SKM-1 treated with dmso at 0.1 percent for 144 hours (cell line): ENCODE data around the gene RBM20.
"Not testable (repeated sequence)": the region's sequence is repeated elsewhere in the genome, so short reads cannot be mapped to it uniquely, and the experiment has no call there.

Source experiments
- DNase-seq: peaks from one replicate; lab custom pipeline; 2025; ENCODE audit not compliant: unreplicated experiment; lab: John Stamatoyannopoulos, UW

Gene RBM20

DNA sequence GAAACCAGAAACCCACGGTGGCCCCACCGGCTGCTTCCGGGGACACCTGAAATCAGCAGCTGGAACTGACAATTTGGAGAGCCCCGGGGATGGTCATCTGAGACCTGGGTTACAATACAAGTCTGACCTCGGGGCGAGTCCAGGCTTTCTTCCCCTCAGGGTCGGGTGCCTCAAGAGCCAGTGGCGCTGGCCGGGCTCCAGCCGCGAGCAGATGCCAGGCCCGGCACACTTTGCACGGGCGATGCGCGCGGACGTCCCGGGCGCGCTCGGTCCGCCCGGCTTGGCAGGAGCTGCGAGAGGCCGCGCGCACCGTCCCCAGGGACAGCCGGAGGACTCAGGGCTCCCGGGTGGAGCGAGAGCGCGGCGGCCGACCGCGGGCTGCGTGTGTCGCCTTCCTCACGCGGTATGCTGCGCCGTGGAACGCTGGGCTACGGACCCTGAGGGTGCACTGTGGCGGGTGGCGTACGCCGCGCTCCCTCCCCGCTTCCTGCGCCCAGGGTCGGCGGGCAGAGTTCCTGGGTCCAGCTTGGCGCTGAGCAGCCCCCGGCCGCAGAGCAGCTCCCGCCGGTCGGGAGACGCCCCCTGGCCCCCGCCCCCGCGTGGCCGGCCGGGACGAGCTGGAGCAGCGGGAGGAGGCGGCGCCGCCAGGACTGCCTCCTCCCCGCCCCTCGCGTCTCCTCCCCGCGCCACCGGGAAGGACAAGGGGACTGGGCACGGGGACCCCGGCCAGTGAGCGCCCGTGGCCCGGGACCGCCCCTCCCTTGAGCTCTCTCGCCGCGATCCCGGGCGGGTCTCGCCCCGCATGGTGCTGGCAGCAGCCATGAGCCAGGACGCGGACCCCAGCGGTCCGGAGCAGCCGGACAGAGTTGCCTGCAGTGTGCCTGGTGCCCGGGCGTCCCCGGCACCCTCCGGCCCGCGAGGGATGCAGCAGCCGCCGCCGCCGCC, at the start of gene RBM20:
Gene RBM20, plus strand, starts transcription at position 684 of the 945 bp plus-strand sequence. Its CDS starts 119 bp downstream, at position 803.
- no peak for DNase-seq

DNA sequence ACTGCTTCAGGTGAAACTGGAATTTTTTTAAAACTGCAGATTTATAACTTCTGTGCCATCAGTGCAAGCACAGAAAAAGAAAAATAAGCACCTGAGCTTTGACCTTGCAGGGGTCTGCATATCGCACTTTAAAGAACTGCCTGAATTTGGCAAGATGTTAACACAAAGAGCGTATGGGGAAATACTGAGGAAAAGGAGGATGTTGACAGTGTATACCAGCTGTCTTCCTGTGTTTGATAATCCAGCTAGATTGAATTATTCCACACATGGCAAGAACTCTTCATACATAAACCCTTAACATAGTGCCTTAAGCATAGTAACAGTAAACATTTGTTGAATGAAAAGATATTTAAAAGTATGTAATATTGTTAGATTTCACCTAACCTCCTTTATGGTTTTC, 46.7 kb upstream of the RBM20 start:
- DNase-seq = no peak

DNA sequence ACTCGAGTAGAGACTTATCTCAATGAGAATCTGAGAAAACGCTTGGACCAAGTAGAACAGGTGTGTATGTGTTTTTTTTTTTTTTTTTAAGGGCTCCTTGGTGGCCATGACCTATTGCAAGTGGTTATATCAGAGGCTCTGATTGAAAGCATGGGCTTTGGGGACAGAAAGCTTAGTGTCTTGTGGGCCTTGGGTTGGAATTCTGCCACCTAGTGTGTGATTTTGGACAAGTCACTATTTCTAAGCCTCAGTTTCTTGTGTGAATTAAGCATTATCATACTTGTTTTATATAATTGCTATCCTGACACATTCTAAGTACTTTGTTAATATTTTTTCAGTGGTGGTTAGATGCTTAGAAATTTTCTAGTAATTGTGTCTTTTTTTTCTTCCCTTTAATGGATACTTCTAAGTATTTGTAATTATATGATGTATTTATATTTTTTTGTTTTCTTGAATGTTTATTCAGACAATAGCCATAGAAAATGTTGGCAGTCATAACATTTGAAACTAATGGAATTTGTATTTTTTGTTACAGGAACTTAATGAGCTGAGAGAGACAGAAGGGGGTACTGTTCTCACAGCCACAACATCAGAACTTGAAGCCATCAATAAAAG, 43.5 kb upstream of the RBM20 start:
- peak; percentile 55 for DNase-seq

DNA sequence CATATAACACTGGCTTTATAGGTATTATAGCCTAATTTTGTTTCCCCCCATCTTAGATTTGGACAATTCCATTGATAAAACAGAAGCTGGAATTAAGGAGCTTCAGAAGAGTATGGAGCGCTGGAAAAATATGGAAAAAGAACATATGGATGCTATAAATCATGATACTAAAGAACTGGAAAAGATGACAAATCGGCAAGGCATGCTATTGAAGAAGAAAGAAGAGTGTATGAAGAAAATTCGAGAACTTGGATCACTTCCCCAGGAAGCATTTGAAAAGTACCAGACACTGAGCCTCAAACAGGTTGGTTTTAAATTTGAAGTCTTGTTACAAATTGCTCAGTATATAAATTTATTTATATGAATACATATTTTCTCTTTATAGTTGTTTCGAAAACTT, 42.6 kb upstream of the RBM20 start:
- DNase-seq = no peak

DNA sequence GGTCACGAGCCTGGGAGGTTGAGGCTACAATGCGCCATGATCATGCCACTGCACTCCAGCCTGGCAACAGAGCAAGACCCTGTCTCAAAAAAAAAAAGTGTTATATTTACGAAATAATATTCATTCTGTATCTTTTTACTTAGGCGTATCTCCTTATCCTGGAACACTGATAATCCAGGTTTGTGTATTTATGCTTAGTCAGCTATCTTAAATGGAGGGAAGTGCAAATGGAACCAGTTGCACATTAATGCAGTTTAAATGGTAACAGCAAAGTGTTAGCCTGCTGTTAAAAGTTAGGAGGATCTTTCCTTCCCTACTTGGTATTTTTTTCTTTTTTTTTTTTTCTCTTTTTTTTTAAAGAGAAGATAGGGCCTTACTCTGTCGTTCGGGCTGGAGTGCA, 36.0 kb upstream of the RBM20 start:
- DNase-seq = no peak

DNA sequence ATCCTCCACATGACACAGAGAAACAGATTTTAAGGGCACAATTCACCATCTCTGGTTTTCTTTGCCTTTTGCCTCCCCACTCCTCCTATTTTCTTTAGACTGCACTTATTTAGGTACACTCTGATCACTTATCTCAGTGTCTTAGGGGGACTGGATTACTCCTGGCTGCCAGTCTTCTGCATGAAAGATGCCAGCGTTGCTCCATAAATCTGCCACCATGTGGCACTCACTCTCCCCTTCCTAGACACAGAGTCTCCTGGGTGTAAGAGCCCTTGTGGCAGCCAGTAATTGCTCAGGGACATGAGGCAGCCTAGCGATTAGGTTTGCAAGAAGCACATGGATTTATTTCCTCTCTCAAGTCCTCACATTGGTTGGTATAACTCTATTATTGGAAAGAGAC, 34.5 kb upstream of the RBM20 start:
- DNase-seq = no peak

DNA sequence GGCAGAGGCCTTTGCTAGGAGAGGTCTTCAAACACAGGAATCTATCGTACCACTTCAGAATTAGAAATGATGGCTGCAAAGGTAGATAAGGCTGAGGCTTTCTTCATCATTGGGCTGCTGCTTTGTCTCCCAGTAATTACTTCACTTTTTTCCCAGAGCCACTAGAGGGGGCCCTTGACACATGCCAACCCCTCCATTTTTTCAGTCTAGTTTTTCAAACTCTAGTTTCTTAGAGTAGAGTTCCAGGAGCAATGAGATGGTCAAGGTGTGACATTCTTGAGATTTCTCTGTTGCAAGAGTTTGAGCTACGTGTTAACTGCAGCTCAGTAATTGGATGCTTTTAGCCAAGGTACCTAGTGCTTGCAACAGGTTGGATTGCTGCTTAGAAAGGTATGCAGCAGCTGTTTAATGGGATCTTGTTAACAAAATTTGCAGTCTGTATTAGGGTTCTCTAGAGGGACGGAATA, 33.8 kb upstream of the RBM20 start:
- DNase-seq = peak; percentile 33

DNA sequence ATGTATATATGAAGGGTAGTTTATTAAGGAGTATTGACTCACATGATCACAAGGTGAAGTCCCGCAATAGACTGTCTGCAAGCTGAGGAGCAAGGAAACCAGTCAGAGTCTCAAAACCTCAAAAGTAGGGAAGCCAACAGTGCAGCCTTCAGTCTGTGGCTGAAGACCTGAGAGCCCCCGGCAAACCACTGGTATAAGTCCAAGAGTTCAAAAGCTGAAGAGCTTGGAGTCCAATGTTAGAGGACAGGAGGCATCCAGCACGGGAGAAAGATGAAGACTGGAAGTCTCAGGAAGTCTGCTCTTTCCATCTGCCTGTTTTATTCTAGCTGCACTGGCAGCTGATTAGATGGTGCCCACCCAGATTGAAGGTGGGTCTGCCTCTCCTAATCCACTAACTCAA, 33.4 kb upstream of the RBM20 start:
- DNase-seq = not testable (repeated sequence)

DNA sequence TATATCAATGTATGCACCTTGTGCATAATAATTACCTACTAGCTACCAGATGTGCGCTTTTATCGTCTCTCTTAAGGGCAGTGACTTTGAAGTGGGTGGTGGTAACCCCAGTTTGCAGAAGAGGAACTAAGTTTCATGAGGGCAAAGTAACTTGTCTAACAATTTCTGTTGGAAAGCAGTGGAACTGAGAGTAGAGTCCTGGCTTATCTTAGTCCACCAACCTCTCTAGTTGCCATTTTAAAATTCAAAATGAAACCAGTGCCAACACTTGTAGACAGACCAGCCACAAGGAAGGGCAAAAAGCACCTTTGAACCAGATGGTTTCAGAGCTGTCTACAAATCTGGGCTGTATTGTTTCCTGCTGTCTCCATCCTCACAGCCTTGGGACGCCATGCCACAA, 32.0 kb upstream of the RBM20 start:
- no peak for DNase-seq

DNA sequence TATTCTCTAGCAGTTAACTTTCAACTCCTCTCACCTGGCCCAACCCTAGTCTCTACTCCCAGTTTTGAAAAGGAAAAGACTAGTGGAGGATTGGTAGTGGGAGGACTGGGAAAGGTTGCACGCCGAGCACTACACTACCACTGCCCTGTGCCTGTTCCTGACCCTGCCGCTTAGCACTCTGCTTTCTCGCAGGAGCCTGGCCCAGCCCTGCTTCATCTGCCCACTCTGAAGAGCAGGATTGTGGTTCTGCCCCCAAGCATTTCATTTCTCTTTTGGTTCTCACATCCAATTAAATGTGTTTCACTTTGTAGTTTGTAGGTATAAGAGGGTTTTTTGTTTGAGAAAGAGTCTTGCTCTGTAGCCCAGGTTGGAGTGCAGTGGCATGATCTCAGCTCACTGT, 31.5 kb upstream of the RBM20 start:
- no peak for DNase-seq

DNA sequence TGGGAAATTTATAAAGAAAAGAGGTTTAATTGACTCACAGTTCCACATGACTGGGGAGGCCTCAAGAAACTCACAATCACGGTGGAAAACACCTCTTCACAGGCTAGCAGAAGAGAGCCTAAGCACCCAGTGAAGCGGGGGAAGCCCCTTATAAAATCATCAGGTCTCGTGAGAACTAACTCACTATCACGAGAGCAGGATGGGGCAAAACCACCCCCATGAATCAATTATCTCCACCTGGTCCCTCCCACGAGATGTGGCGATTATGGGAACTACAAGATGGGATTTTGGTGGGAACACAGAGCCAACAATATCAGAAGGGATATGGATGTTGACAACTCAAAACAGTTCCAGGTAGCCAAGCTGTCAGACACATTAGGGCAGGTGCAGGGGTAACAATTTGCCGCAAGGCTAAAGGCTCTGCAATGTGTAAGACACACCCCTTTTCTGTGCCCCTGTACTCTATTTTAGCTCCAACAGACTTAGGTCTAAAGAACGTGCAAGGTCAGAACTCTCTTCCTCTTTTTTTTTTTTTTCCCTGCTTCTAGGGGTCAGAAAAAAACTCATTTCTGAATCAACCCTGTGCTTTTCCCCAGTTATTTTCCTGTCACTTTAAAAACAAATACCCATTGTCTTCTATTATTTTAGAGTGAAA, 30.7 kb upstream of the RBM20 start:
- peak; percentile 12 for DNase-seq

DNA sequence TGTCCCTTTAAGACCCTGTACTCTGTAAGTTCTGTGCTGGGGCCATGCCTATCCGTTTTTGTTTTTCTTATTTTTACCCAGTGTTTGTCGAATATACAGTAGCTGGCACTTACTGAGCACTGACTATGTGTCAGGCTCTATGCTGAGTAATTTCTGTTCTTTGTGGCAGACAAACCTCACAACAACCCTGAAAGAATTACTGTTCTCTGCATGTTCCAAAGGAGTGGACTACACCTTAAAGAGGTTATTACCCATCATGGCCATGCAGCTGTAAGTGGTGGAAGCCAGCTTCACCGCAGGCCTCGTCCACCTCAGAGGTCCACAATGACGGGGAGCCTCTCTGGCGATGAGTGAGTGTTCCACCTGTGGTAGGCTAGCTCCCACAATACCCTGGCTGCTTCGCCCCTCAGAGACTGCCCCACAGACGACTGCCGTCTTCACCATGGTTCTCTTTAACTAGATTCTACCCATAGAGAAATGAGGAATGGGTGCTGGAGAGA, 30.1 kb upstream of the RBM20 start:
- no peak for DNase-seq

DNA sequence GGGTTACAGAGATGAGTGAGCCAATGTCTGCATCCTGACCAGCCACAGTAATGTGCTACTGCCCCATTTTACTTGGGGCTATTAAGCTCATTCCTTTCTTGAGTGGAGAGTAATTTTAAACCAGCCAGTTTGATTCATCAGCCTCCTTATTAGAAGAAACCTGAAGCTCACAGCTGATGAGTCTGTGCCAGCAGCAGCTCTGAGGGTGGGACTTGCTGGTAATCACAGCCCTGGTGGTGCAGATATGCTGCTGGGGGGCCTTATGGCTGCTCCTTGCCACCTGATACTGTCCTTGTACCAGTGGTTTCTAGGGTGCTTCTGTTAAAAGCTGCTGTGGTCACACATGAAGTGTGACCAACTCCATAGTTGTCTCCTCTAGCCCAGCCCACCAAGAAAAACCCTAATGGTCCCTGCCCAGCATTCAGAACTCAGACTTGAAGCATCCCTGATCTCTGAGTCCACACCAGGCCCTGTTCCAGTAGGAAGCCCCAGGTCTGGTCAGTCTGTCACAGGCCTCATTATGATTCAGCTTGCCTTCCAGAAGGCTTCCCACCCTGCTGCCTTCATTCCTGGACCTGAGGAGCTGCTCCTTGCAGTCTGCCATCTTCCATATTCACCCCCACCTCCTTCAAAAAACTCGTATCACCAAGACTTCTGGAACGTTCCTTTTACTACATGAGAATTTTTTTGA, 28.9 kb upstream of the RBM20 start:
- DNase-seq = no peak

DNA sequence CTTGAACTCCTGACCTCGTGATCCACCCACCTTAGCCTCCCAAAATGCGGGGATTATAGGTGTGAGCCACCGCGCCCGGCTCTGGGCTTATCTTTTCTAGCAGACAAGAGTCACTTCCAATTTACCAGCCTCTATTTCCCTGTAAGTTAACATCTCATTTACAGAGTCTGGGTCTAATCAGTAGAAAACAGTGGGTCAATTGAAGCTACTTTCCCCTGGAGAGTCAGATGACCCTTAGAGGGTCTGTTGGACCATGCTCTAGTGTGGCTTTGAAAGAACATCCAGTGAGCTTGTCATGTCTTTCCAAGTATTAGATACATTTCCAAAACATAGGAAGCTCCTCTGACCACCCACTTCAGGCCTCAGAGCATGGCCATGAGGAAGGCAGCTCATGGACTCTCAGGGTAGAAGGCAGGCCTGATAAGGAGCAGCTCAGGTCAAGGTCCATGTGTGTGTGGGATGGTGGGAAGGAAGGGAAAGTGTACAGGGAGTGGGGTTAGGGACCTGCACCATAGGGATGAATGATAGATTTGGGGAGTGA, 27.6 kb upstream of the RBM20 start:
- DNase-seq = no peak

DNA sequence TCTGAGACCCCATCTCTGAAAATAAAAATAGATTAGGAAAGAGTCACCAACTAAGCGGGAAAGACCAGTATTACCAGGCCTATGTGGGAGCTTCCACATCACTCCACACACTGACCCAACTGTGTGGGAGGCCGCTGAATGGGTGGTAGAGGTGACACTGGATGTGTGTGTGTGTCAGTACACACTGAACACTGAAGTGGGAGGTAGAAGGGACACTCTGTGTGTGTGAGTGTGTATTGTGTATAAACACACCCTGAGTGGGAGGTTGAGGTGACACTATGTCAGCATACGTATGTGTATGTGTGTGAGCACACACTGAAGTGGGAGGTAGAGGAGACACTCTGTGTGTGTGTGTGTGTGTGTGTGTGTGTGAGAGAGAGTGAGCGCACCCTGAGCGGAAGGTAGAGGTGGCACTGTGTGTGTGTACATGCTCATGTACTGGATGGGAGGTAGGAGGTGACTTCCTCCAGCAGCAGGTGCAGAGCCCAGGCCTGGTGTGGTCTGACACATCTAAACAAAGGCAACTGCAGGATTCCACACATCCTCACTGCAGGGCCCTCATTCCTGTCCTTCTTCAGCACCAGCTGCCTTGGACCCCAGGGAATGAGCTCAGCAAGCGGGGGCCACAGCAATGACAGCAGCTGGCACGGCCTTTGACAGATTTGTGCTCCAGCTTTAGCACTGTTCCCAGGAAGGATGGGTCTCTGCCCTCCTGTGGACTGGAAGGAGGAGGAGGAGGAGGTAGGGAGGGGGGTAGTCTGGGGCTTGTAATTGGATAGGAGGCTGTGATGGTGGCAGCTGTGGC, 26.5 kb upstream of the RBM20 start:
- no peak for DNase-seq

DNA sequence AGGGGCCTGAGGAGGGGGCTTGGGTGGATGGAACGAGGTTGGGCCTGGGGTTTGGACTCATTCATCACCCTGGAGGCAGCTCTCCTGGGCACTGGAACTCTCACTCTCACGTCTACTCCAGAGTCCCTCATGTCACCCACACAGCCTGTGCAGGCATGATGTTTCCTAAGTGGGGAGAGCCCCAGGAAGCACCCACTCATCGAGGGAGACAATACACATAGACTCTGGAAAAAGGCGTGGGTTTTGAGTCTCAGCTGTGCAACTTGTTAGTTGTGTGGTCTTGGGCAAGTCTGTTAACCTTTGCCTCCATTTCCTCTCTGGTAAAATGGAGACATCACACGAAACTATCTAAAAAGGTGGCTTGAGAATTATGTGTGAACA, 25.9 kb upstream of the RBM20 start:
- no peak for DNase-seq

DNA sequence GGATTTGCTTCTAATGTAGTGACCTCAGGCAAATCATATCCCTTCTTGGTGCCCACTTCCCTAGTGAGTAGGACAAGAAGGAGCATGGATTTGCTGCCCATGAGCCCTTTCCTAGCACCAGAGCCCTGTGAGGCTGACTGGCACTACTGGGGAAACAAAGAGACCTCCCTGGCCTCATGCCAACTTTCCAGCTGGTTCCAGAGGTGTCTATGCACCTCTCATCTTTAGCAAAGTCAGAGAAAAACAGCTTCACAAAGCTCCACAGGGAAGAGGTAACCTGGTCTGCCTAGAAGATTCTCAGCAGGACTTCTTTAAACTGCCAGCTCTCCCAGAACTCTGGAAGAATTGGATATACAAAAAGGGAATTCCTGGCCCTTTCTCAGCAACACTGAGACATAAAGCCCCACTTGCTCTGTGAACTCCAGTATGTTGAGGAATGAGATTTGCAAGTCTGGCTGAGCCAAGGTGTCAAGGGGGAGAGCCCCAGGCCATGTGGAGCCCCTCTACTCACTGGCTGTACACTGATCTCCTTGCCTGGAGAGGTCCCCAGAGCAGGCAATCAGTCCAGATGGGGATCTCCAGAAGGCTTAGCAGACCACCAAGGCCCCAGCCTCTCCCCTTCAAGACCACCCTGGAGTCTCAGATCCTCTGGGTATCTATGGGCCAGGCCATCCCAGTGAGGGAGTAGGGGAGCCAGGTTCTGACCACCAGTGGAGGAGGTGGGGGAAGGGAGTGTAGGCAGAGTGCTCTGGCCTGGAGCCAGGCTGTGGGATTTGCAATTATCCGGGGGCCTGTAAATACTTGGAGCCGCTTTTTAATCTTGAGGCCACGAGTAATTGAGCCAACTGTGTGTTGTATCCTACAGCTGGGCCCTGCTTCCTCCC, 24.4 kb upstream of the RBM20 start:
- DNase-seq = no peak

DNA sequence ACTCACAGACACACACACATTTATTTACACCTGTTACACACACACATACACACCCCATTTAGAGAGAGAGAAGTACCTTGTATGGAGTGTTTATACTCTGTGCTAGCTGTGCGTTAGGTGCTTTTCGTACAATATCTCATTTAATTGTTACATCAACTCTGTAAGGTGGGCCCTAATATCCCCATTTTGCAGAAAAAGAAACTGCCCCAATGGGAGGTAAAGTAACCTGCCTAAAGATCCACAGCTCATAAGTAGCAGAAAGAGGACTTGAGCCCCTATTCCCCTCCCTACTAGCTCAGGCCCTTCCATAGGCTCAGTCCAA, 23.8 kb upstream of the RBM20 start:
- DNase-seq = no peak

DNA sequence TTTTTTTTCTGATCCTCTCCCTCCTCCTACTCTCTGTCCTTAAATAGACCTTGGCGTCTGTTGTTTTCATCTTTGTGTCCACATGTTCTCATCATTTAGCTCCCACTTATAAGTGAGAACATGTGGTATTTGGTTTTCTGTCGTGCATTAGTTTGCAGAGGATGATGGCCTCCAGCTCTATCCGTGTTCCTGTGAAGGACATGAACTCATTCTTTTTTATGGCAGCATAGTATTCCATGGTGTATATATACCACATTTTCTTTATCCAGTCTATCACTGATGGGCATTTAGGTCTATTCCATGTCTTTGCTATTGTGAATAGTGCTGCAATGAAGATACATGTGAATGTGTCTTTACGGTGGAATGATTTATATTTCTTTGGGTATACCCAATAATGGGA, 20.8 kb upstream of the RBM20 start:
- DNase-seq = not testable (repeated sequence)
